Measurements from ENCODE around the gene EHD4.

EHD4 gene

DNA sequence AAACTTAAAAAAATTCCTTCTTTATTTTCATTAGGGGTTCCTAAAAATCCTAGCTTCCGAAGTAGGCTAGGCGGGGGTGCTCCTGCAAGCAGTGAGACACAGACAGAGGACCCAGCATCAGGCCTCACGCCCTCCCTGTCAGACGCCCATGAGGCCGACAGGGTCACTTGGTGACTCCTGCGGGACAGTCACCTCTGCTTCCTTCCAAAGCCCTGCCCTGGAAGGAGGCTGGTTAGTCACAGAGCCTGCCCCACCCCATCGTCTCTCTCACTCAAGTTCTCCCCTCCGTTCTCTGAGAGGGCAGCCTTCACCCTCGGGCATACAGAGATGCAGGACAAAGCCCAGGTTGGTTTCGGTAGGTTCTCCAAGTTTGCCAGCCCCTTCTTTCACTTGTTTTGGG is 38.6 kb downstream of the EHD4 start:
- DNase-seq = no peak

DNA sequence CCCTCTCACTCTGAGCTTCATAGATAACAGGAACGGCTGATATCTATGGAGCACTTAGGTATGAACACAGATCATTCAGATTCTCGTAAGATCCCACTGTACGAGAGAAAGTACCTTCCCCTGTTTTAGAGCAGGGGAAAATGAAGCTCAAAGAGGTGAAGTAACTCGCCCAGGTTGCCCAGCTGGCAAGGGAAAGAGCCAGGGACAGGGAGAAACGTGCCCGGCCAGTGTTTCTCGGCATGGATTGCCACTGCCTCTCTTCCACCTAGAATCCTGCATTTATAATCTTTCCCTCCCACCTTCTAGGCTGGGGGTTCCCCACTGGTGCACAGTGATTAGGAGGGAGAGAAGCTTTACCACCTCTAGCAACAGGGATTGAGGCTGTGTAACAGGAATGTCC is 39.0 kb downstream of the EHD4 start:
- no peak for DNase-seq

DNA sequence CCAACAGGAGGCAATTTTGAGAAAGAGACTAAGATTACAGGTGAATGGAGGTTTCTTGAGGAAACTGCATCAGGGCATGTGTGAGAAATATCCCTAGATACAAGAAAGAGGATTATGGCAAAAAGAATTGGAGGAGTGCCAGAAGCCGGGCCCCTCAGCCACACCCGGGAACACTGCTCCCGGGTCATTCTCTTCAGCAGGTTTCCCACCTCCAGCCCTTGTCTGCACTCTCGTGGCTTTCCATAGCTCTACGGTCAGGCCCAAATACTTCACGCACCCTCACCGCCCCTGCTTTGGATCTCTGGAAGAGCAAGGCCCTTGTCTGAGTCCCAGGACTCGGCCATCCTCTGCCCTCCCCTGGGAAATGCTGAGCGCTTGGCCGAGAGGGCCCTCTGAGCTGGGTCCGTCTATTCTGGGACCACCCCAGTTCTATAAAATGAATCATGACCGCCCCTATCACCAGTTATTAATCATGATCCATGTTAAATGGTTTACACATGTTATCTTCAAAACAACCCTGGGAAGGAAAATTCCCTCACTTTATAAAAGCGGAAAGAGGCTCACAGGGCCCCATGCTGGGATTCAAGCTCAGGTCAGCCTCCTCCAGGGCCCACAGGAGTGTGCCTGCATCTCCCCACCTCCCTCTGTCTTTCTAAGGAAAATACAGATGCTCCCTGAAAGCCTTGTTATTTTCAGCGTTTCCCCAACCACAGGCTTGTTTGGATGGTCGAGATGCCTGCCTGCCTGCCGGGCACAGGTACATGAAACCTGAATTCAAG is 39.7 kb downstream of the EHD4 start:
- DNase-seq = peak; percentile 61

DNA sequence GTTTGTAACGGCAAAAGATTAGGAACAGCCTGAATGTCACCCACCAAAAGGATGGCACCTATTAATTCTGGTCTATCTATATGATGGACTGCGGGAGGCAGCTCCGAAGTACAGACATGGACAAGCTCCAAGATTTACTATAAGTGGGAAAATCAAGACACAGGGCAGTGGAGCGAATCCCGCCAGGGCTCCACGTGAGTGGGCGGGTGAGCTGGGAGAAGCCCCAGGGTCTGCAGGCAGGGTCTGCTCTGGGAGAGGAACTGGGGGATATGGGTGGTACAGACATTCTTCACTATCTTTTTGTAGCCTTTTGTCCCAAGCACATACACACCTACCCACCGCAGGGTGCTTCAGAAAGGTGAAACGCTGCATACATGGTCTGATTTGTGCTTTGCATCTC is 40.3 kb downstream of the EHD4 start:
- no peak for DNase-seq

DNA sequence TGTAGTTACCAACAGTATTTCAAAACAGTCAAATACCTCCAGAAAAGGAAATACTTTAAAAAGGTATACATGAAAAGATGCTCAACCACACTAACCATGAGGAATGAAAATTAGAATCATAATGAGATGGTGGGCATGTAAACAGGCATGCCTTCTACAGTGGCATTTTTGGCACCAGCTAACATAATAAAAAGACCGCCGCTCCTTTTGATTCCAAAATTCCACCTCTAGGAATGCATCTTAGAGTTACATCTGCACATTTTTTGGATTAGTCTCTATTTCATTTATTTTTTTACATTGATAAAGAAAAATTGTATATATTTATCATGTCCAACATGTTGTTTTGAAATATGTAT is 41.5 kb downstream of the EHD4 start:
- DNase-seq = no peak

DNA sequence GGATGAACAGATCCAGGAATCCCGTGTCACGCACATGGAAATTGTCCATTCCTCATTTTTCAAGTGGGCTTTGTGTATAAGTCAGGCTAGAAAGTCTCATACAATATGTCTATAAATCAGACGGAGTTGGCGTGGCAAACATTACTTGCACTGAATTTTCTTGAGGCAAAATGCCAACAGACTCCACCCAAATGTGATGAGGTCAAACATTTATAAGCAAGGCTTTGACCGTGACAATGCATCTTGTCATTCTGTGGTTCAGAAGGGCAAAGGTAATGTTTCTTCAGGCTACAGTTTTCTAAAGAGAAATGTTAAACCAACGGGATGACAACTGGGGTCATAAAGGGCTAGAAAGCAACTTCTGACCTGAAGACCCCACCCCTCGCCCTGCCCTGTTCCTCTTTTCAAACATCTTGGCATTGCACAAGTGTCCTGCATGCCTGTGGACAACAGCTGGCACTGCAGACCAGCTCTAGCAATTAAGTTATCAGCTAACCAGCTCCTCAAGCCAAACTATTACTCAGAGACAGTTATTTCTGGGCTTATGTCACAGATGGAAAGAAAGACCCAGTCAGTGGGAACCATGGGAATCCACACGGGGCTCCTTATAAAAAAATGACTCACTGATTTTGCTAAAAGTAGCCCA is 42.0 kb downstream of the EHD4 start:
- DNase-seq = peak; percentile 95

DNA sequence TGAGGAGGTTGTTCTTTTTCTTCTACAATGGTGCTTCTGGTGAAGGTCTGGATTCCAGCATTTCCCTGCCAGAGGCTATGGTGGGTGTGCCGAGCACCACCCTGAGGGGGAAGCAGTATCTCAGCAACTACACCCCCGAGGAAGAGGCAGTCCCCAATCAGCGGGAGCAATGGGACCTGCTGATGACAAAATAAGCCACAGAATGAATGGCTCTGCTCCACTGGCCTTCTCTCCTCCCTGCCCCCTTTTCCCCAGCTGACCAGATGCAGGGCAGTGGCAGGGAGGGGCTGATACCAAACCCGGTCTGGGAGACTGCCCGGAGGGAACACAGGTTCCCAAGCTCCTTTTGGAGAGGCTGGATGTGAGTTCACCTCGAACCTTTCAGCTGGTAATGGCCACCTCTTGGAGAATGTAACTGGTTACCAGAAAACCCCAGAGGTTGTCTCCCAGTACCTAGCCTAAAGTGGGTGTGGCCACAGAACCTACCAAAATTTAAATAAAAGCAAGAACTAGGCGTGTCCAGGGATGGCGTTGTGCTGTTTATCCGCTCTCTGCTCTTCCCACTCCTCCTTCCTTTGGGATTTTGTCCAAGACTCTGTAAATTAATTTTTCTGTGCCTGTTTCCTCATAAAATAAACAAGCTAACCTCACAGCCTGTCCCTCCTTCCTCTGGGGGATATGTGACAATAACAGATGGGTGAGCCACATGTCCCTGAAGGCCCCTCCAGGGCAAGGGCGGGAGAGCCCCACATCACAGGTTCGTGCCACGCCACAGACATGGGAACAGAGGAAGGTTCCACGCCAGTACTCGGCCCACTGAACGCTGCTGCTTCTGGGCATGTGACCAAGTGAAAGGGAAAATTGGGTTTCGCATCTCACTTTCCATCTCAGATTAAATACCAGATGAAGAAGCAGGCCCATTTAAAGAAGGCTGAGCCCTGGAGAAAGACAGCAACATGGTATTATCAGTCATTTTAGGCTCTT is 43.4 kb downstream of the EHD4 start:
- DNase-seq = no peak

DNA sequence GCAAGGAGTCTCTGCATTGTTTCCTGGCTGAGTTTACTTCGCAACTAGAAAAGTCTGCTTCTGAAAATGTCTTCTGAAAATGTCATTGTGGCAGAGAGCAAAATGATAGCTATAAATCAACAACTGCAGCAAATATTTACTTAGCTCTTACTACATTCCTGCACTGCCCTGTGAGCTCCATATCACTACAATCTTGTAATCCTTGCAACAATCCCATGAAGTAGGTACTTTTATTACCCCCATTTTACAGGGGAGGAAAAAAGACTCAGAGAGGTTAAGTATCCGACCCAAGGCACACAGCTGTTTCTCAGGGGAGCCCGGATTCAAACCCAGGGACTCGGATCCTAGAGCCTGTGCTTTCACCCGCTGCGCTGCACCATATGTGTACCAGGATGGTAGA is 44.3 kb downstream of the EHD4 start:
- DNase-seq = no peak

DNA sequence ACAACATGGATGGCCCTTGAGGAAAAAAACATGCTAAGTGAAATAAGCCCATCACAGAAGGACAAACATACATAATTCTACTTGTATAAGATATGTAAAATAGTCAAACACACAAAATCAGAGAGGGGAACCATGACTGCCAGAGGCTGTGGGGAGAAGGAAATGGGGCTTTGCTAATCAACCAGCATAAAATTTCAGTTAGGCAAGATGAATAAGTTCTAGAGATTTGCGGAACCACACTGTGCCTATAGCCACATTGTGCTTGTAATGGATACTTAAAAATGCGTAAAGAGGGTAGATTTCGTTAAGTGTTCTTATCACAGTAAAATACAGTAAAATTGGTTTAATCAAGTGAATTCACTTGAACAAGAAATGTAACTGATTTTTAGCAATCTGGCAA is 44.8 kb downstream of the EHD4 start:
- DNase-seq = no peak

DNA sequence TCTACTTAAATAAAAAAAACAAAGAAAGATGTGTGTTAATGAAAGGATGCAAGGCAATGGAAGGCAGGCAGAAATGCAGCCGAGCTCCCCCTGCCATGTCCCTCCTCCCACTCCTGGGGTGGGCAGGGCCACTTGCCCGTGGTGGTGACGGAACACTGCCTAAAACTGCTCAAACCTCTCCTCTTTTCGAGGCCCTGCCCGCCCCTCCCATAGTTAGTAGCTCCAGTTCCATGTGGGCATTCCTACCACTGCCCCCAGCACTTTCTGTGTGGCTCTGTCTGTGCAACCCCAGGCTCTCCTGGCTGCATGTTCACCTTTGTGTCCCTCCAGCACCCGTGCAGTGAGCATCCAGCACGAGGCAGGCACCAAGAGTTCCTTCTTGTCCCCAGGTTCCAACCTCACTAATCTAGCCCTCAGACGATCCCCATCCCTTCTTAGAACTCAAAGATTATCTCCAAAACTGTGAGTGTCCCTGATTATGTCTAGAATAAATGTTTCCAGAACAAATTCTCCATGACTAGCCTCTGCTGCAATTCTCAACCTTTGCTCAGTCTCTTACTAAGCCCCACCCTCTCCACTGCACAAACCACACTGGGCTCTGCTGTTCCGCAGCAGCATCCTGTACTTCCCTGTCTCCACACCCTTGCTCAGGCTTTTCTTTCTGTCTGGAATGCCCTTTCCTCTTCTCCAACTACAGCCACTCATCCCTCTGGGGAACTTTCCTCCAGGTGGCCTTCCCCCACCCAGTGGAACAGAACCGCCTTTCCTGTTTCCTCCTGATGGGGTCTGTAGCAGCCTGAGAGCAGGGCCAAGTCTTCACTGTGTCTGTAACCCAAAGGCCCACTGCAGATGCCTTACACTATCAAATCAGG is 45.9 kb downstream of the EHD4 start:
- DNase-seq = peak; percentile 34

DNA sequence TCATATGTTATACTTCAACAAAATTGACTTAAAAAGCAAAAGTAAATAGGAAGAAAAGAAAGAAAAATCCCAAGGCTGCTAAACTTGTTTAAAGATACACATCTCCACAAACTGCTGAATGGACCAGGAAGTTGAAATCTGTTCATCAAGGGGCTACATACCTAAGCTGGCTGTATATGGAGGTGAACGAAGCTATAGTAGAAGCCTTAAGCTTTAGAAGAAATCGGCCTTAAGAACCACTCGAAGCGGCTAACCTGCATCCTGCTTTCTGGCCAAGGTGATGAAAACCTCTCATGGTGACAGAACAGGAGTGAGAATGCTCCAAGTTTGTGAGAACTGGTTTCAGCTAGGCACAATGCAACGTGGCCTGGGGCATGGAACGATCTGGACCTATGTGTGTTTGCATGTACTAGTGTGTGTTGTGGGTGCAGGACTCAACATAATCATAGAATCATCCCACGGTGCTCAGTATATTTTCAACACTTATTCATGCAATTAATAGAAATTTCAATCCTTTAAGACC is 47.2 kb downstream of the EHD4 start:
- no peak for DNase-seq

DNA sequence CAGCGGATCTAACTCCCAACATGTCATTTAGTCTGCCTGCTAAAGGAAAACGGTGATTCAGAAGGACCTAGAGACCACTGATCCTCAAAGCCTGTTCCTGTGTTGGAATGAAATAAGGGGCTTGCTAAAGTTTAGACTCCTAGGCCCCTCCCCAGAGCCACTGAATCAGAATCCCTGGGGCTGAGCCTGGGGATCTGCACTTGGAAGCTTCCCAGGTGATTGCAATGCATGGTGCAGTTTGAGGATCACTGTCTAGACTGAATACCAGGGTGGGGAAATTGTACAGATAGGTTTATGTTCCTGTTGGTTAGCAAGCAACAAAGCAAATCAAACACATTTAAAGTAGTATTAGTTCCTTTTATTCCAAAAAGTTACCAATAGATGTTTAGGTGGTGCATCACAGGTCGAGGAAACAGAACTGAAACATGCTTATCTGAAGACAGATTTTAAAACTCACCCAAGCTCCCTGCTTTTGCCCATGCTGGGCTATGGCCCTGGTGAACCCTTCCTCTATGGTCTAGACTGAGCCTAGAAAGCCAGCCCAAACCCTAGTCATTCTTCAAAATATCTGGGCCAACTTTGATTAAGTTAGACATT is 48.9 kb downstream of the EHD4 start:
- DNase-seq = no peak

DNA sequence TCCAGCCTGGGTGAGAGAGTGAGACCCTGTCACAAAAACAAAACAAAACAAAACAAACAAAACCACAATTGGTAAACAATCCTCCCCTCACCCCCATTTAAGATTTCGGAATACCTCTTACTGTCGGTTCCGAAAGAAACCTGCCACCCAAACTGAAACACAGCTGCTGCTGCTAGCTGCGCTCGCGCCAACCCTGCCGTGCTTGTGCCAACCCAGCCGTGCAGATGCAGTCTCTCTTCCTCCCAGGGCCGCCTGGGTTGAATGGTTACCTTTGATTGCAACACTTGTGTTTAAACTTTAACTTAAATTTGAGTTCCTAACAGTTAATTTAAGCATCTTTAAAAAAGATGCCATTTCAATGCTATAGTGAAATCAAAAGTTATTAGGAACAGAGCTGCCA is 50.0 kb downstream of the EHD4 start:
- DNase-seq = no peak

DNA sequence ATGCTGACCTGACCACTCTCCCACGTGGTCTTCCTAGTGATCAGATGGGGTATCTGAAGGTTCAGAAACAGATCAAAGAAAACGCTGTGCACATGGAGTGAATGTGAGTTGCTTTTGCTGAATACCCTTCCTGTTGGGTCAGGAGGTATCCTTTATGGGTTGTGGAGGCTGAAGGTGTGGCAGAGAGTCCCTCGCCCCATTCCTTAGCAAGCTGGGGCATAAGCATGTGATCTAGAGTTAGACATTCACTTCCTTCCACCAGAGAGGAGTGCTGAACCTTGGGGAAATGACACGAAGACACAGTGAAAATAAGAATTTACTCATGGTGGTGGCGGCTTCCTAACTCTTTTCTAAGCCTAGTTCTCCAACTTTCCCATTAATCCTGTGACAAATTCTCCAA is 50.7 kb downstream of the EHD4 start:
- DNase-seq = no peak

DNA sequence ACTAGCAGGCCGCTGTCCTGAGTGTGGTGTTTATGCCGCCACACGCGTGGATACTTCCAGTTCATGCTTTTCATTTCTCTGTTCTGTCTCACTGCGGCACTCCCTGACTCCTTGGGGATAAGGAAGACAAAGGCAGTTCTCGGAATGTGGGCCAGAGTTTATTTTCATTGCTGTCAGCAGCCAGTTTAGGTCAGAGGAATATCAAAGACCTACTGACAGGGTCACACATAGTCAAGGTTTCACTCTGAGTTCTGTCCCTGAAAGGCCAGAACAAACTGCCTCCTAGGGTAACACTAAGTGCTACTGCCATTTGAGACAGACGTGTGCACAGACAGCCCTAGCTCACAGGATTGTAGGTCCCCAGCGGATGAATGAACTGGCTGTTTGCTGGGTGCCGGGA is 51.2 kb downstream of the EHD4 start:
- DNase-seq = no peak

DNA sequence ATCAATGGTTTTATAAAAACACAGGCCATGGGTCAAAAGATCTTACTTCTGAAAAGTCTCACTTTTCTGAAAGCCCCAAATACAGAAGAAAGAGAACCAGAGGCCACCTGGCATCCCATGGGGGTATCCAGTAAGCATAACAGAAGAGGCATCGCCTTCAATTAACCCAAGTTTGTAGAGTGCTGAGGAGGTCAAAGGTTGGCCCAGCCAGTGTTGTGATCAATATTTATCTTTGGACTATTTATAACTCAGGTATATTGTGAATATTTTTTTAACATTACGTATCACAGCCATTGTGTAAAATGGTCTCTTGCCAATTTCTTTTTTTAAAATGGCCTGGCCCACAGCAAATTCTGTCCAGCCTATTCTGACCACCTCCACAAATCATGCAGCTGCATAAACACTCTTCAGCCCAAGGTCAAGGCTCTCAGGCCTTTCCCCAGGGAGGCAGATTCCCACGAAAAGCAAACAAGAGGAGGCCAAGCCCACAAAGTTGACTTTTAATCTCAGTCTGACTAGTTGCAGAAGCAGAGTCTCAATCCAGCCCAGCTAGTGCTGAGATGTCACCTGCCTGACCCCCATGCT is 52.3 kb downstream of the EHD4 start:
- peak; percentile 61 for DNase-seq

DNA sequence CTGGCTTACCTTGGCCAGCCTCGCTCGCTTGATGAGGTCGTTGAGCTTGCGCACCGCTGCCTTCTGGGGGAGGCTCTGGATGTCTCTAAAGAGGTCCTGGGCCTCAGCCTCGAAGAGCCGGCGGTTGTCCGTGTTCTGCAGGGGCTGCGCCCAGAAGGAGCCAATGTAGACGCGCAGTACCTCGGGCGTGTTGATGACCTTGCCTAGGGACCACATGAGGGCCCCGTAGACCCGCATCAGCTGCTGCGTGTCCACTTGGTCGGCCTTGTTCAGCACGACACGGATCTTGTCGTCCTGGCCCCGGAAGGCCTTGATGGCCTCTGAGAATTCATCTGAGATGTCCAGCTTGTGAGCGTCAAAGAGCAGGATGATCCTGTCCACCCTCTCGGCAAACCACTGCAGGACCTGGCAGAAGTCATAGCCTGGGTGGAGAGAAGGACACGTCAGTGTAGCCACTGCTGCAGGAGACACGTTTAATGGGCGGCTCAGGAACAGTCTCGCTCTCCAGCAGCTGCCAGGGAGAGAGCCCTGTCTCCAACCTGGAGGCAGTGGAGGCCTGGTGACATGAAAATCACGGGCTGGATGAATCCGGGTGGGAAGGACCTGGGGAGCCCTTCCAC is 53.0 kb downstream of the EHD4 start:
- DNase-seq = no peak

DNA sequence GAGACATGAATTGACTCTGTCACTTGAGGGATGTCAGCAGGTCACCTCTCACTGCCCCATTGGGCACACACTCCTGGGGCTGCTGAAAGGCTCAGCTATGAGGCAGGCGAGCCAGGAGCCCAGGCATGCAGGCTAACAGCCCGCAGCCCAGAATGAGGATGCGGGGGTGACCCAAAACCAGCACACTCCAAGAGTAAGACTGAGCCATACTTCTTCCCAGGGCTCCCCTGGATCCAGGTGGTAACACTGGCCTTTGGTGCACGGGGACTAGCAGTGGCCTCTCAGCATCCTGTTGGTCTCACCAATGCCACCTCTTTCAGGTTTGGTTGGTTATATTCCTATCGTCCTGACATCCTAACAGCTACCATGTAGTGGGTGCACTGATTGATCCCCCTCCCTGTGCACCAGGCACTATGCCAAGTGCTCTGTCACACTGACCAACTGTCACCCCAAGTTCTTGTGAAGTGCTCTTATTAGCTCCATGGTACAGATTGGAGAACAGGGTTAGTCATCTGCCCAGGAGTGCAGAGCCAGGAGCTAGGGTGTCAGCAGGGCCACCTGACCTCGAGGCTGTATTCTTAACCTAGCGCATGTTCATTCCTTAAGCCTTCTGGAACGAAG is 53.7 kb downstream of the EHD4 start:
- DNase-seq = no peak

DNA sequence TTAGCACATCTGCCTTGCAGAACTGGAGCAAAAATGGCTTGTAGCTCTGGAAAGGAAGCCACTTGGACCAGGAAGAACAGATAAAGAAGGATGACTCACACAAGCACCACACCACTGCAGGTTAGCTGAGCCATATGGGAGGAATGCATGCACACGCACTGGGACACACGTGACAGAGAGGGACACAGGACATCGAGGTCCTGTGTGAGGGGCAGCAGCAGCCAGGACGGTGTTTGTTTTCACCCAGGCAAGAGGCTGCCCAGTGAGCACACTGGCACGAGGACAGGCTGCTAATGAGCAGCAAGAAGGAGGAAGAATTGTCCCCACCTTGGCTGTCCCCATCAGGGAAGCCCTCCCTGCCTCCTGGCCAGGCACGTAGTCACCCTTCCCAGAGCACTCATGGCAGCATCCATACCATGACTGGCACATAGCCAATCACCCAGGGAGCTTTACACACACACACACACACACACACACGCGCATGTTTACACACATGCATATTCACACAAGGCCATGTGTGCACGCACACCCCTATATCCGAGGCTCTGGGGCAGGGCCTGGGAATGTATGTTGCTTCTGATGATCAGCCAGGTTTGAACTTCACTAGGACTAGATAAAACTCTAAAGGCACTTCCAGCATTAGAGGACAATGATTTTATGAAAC is 54.5 kb downstream of the EHD4 start:
- peak; percentile 76 for DNase-seq

Measured in fibroblast of skin of right biceps (primary cell).